ENCODE measurements around the gene DNMT1. TPM values are rescaled to one million over a fixed set of nuclear protein-coding genes. Genes with fewer than 3 reads are reported as not detected.

DNMT1 gene
- polyA plus RNA-seq, 1 donor (not counting 4 experiments of a cell fraction or from before 2014, with no cell fraction given): 52.0 TPM

- dilution Hi-C loops (cut with MboI; ENCODE audit: extremely low pct_ligation_motif_present, low sequenced_read_pairs): no loop called here
- Histone ChIP-seq H2AFZ (ENCODE audit: control insufficient read depth, low read length) (no peak overlapping the region), H3K9me3 (ENCODE audit: control insufficient read depth, low read depth, low read length) (no peaks in the 10 kb centered on the region), H3K4me1 (ENCODE audit: control insufficient read depth, extremely low read depth, insufficient read depth, low read length) (no peaks in the 10 kb centered on the region), H3K27ac (ENCODE audit: control insufficient read depth, insufficient read depth, low read length) (no peak overlapping the region), H4K20me1 (ENCODE audit: control insufficient read depth, extremely low read depth, insufficient read depth, low read length) (no peaks in the 10 kb centered on the region), H3K9me1 (ENCODE audit: control insufficient read depth, extremely low read depth, insufficient read depth, low read length) (no peaks in the 10 kb centered on the region), H3K4me2 (ENCODE audit: control insufficient read depth, extremely low read depth, insufficient read depth, low read depth, low read length) (no peak overlapping the region), H3K27me3 (ENCODE audit: control insufficient read depth, extremely low read depth, insufficient read depth, low read length) (no peaks in the 10 kb centered on the region), H3K79me2 (ENCODE audit: control insufficient read depth, insufficient read depth, low read length) (no peaks in the 10 kb centered on the region), H3K36me3 (ENCODE audit: control insufficient read depth in 2 of 2, extremely low read depth in 1 of 2, insufficient read depth in 2 of 2, low read length in 2 of 2) (peaks cover 27 to 29% of the 10 kb centered on the region in 2 experiments), H3K4me3 (ENCODE audit: control insufficient read depth in 2 of 3, extremely low read depth in 1 of 3, insufficient read depth in 2 of 3, low read depth in 1 of 3, low read length in 3 of 3) (no peak overlapping the region), H3K9ac (ENCODE audit: control insufficient read depth, extremely low read depth, insufficient read depth, low read length) (no peak overlapping the region)
- FAIRE-seq (no peak), DNase-seq (ENCODE audit: low read depth, low spot score) (no peak)
- TF ChIP-seq EZH2 (IDR thresholded peaks at IDR 0.05; ENCODE audit: low read length) (no peak), CTCF (optimal IDR thresholded peaks at IDR 0.05 in 1 of 3, IDR thresholded peaks at IDR 0.05 in 1 of 3, conservative IDR thresholded peaks at IDR 0.05 in 1 of 3; ENCODE audit: extremely low read depth in 1 of 3, insufficient read depth in 2 of 3, low read length in 3 of 3) (no peak)
Observed at GRCh38 chr19:10163536-10163935, 31.2 kb downstream of the DNMT1 start.

GRCh38 chr19:10159610-10160009 lies 35.1 kb downstream of the DNMT1 start:
- no peak overlapping the region for H2AFZ ChIP-seq (ENCODE audit: control insufficient read depth, low read length)
- no peaks in the 10 kb centered on the region for H3K9me1 ChIP-seq (ENCODE audit: control insufficient read depth, extremely low read depth, insufficient read depth, low read length)
- no peak for FAIRE-seq

More at GRCh38 chr19:10159610-10160009, 35.1 kb downstream of the DNMT1 start:
- no peak for DNase-seq (ENCODE audit: low read depth, low spot score)
- H3K27me3 ChIP-seq (ENCODE audit: control insufficient read depth, extremely low read depth, insufficient read depth, low read length): no peaks in the 10 kb centered on the region
- no peak overlapping the region for H3K4me2 ChIP-seq (ENCODE audit: control insufficient read depth, extremely low read depth, insufficient read depth, low read depth, low read length)
- H3K9me3 ChIP-seq (ENCODE audit: control insufficient read depth, low read depth, low read length): no peaks in the 10 kb centered on the region
- no peak overlapping the region for H3K4me3 ChIP-seq (ENCODE audit: control insufficient read depth in 2 of 3, extremely low read depth in 1 of 3, insufficient read depth in 2 of 3, low read depth in 1 of 3, low read length in 3 of 3)
- no peak overlapping the region for H3K9ac ChIP-seq (ENCODE audit: control insufficient read depth, extremely low read depth, insufficient read depth, low read length)
- no peaks in the 10 kb centered on the region for H4K20me1 ChIP-seq (ENCODE audit: control insufficient read depth, extremely low read depth, insufficient read depth, low read length)
- TF ChIP-seq CTCF (optimal IDR thresholded peaks at IDR 0.05 in 1 of 3, IDR thresholded peaks at IDR 0.05 in 1 of 3, conservative IDR thresholded peaks at IDR 0.05 in 1 of 3; ENCODE audit: extremely low read depth in 1 of 3, insufficient read depth in 2 of 3, low read length in 3 of 3): no peak
- TF ChIP-seq EZH2 (IDR thresholded peaks at IDR 0.05; ENCODE audit: low read length): no peak
- dilution Hi-C loops (cut with MboI; ENCODE audit: extremely low pct_ligation_motif_present, low sequenced_read_pairs): no loop called here
- no peaks in the 10 kb centered on the region for H3K79me2 ChIP-seq (ENCODE audit: control insufficient read depth, insufficient read depth, low read length)
- H3K4me1 ChIP-seq (ENCODE audit: control insufficient read depth, extremely low read depth, insufficient read depth, low read length): no peaks in the 10 kb centered on the region
- peaks cover 35 to 46% of the 10 kb centered on the region in 2 experiments for H3K36me3 ChIP-seq (ENCODE audit: control insufficient read depth in 2 of 2, extremely low read depth in 1 of 2, insufficient read depth in 2 of 2, low read length in 2 of 2)
- no peak overlapping the region for H3K27ac ChIP-seq (ENCODE audit: control insufficient read depth, insufficient read depth, low read length)
